HEK293T (cell line): Measurements from ENCODE around the gene MYL6B.
"Not testable (repeated sequence)": the region's sequence is repeated elsewhere in the genome, so short reads cannot be mapped to it uniquely, and the experiment has no call there.

ENCODE experiments used
- CTCF ChIA-PET: fragments of 350-600 bp; formaldehyde crosslinking; extraction: SDS; loops from one replicate; lab custom pipeline; 2021; ENCODE audit warnings: antibody characterized with exemption, inconsistent platforms; lab: Yijun Ruan, JAX
- POLR2A ChIA-PET: fragments of 350-600 bp; formaldehyde crosslinking; extraction: SDS; loops from one replicate; lab custom pipeline; 2020; ENCODE audit warnings: antibody characterized with exemption, inconsistent platforms; lab: Yijun Ruan, JAX
- DNase-seq: peaks from one replicate; pipeline ENCODE4 v3.0.0; 2012; ENCODE audit warnings: mixed read lengths; ENCODE audit errors: extremely low spot score
- ARNT ChIP-seq: fragments of 450-650 bp; IDR thresholded peaks from 2 replicates; pipeline ENCODE4 v1.6.1; 2017; ENCODE audit warnings: mild to moderate bottlenecking
- BHLHE40 ChIP-seq: fragments of 450-650 bp; IDR thresholded peaks from 2 replicates; pipeline ENCODE4 v1.6.1; 2016; ENCODE audit warnings: mild to moderate bottlenecking, moderate library complexity, borderline replicate concordance
- CTBP1 ChIP-seq: fragments of 450-650 bp; IDR thresholded peaks from 2 replicates; pipeline ENCODE4 v1.6.1; 2016; ENCODE audit warnings: borderline replicate concordance
- ELF4 ChIP-seq: fragments of 450-650 bp; IDR thresholded peaks from 2 replicates; pipeline ENCODE4 v1.6.1; 2017; ENCODE audit warnings: antibody characterized with exemption
- FOXA1 ChIP-seq: fragments of 450-650 bp; IDR thresholded peaks from 2 replicates; pipeline ENCODE4 v1.6.1; 2016; ENCODE audit warnings: mild to moderate bottlenecking
- FOXK2 ChIP-seq: fragments of 450-650 bp; IDR thresholded peaks from 2 replicates; pipeline ENCODE4 v1.6.1; 2016; ENCODE audit warnings: mild to moderate bottlenecking
- FOXM1 ChIP-seq: fragments of 450-650 bp; IDR thresholded peaks from 2 replicates; pipeline ENCODE4 v1.6.1; 2017; ENCODE audit warnings: mild to moderate bottlenecking, borderline replicate concordance
- HDGF ChIP-seq: fragments of 450-650 bp; IDR thresholded peaks from 2 replicates; pipeline ENCODE4 v1.6.1; 2017; ENCODE audit warnings: antibody characterized with exemption, borderline replicate concordance
- L3MBTL2 ChIP-seq: fragments of 450-650 bp; conservative IDR thresholded peaks from 2 replicates; pipeline ENCODE4 v1.6.1; 2016; ENCODE audit warnings: mild to moderate bottlenecking
- LEF1 ChIP-seq: fragments of 450-650 bp; IDR thresholded peaks from 2 replicates; pipeline ENCODE4 v1.6.1; 2017; ENCODE audit warnings: mild to moderate bottlenecking, borderline replicate concordance
- NFRKB ChIP-seq: fragments of 450-650 bp; IDR thresholded peaks from 2 replicates; pipeline ENCODE4 v1.6.1; 2016; ENCODE audit warnings: mild to moderate bottlenecking, moderate library complexity
- PKNOX1 ChIP-seq: fragments of 450-650 bp; IDR thresholded peaks from 2 replicates; pipeline ENCODE4 v1.6.1; 2016
- SP1 ChIP-seq: fragments of 450-650 bp; IDR thresholded peaks from 2 replicates; pipeline ENCODE4 v1.6.1; 2017
- SUZ12 ChIP-seq: fragments of 450-650 bp; IDR thresholded peaks from 2 replicates; pipeline ENCODE4 v1.6.1; 2016; ENCODE audit warnings: mild to moderate bottlenecking
- TARDBP ChIP-seq: fragments of 450-650 bp; IDR thresholded peaks from 2 replicates; pipeline ENCODE4 v1.6.1; 2016
- ZNF384 ChIP-seq: fragments of 450-650 bp; IDR thresholded peaks from 2 replicates; pipeline ENCODE4 v1.6.1; 2016

Gene MYL6B

GRCh38 chr12:56189918-56190694, 37.7 kb downstream of the MYL6B start:
- ChIA-PET POLR2A (interaction anchor here (0.8 to 5.3 kb wide), 26 partner anchors 9 to 193 kb away, joined by 3 to 66 read pairs (median 6); partner anchors contain the start of genes ANKRD52, COQ10A, ESYT1 and MYL6), CTCF (interaction anchor here (0.6 to 3.2 kb wide), 19 partner anchors 10 to 324 kb away, joined by 3 to 32 read pairs (median 5); partner anchors contain the start of genes ANKRD52, ESYT1, PA2G4 and RNF41)
- TF ChIP-seq ZNF384 (peak; percentile 96), HDGF (no peak), FOXM1 (peak; percentile 24; the same call in 1 of the 2 replicates), ELF4 (peak; percentile 82), FOXA1 (no peak), L3MBTL2 (peak; percentile 73), NFRKB (no peak)
- peak; percentile 83 for DNase-seq

- ChIA-PET POLR2A (interaction anchor here (1.5 to 5.3 kb wide), 4 partner anchors 11 to 72 kb away, joined by 6 to 66 read pairs (median 32); partner anchors contain the start of genes RNF41 and ZC3H10), CTCF (interaction anchor here (2.1 kb wide), 1 partner anchor 73 kb away, joined by 7 read pairs; the partner anchor contains the start of gene ZC3H10)
- TF ChIP-seq ELF4, result no peak
- TF ChIP-seq FOXM1, result no peak
- peak; percentile 83 for TF ChIP-seq L3MBTL2
- no peak for TF ChIP-seq CTBP1
- TF ChIP-seq FOXK2, result no peak
- TF ChIP-seq ARNT, result no peak
- TF ChIP-seq HDGF, result no peak
- no peak for DNase-seq
Measured at GRCh38 chr12:56190695-56191155, 38.3 kb downstream of the MYL6B start.

- DNase-seq, result no peak
- ChIA-PET CTCF (interaction anchor here (2.1 kb wide), 1 partner anchor 74 kb away, joined by 7 read pairs; the partner anchor contains the start of gene ZC3H10), POLR2A (interaction anchor here (5.3 kb wide), 1 partner anchor 29 kb away, joined by 66 read pairs; the partner anchor contains the start of gene RNF41)
- TF ChIP-seq SUZ12 (no peak), CTBP1 (no peak), FOXA1 (no peak), NFRKB (no peak), SP1 (no peak), BHLHE40 (no peak), LEF1 (no peak), TARDBP (no peak), HDGF (no peak), FOXK2 (no peak), L3MBTL2 (no peak), ELF4 (no peak), ARNT (no peak), FOXM1 (no peak), ZNF384 (no peak), PKNOX1 (no peak)
Measured at GRCh38 chr12:56192582-56192981, 40.2 kb downstream of the MYL6B start.

- POLR2A ChIA-PET, result no interaction called here
- CTCF ChIA-PET, result no interaction called here
- TF ChIP-seq ELF4 (no peak), BHLHE40 (no peak), NFRKB (peak; percentile 60), ARNT (no peak), SP1 (no peak), FOXM1 (no peak), LEF1 (no peak), FOXK2 (no peak), FOXA1 (no peak)
- DNase-seq, result peak; percentile 64
Measured at GRCh38 chr12:56193025-56193578, 40.7 kb downstream of the MYL6B start.

GRCh38 chr12:56196818-56197550, 44.6 kb downstream of the MYL6B start:
- ChIA-PET POLR2A (interaction anchor here (2.0 kb wide), 1 partner anchor 25 kb away, joined by 12 read pairs; the partner anchor contains the start of gene RNF41), CTCF (interaction anchor here (0.7 to 2.2 kb wide), 3 partner anchors 10 to 73 kb away, joined by 4 to 15 read pairs (median 7); partner anchors contain the start of gene RNF41)
- not testable (repeated sequence) for DNase-seq

- DNase-seq, result no peak
- ChIA-PET POLR2A (interaction anchor here (1.9 to 2.0 kb wide), 2 partner anchors 24 kb away, joined by 8 to 12 read pairs; partner anchors contain the start of gene RNF41), CTCF (interaction anchor here (0.7 to 2.2 kb wide), 2 partner anchors 9 to 24 kb away, joined by 3 to 15 read pairs; partner anchors contain the start of gene RNF41)
Measured at GRCh38 chr12:56197921-56198635, 45.7 kb downstream of the MYL6B start.

More at GRCh38 chr12:56197921-56198635, 45.7 kb downstream of the MYL6B start:
- TF ChIP-seq FOXA1 (no peak), SP1 (no peak), LEF1 (no peak), TARDBP (no peak)
